CD4-positive, alpha-beta T cell treated with Interleukin-6 for 4 hours (primary cell): ENCODE measurements around the gene USP31.

ENCODE experiments used
- DNase-seq: peaks from one replicate; pipeline ENCODE4 v3.0.0-alpha.2; 2020; ENCODE audit warnings: mixed read lengths

USP31 gene

GRCh38 chr16:23059433-23059832 lies 89.8 kb downstream of the USP31 start:
- DNase-seq: no peak

- no peak for DNase-seq
Measured at GRCh38 chr16:23058576-23058975, 90.7 kb downstream of the USP31 start.

DNA sequence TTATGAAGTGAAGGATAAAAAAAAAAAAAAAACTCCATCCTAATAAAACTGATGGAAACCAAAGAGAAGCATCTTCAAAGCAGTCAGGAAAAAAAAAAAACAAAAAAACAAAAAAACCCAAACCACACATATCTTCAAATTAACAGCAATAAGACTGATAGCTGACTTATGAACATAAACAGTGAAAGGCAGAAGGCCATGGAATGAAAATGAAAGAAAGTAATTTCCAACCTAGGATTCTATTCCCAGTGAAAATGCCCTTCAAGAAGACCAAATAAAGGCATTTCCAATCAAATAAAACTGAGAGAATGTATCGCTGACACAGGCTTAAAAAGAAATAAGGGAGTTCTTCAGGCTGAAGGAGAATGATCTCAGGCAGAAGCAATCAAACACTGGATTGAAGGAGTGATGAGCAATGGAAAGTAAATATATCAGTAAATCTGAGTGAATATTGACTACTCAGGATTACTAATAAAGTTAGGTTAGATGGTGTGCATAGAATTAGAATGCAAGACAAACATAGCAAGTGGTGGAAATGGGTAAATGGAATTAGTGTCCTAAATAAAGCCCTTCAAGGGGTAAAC lies 92.1 kb downstream of the USP31 start:
- no peak for DNase-seq

DNA sequence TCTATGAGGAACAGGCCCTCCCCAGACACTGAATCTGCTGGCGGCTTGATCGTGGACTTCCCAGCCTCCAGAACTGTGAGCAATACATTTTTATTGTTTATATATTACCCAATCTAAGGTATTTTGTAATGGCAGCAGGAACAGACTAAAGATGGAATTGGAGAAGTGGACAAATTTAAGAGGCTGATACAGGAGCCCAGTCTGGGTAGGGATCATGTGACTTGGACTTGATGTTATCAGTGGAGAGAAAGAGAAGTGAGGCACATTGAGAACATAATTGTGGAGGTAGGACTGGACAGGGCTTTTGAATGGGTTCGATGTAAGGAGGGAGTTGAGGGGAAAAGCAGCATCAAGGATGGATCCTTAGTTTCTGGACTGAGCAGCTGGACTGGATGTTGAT lies 93.8 kb downstream of the USP31 start:
- no peak for DNase-seq

- DNase-seq: no peak
Measured at GRCh38 chr16:23052908-23053580, 96.2 kb downstream of the USP31 start.

DNA sequence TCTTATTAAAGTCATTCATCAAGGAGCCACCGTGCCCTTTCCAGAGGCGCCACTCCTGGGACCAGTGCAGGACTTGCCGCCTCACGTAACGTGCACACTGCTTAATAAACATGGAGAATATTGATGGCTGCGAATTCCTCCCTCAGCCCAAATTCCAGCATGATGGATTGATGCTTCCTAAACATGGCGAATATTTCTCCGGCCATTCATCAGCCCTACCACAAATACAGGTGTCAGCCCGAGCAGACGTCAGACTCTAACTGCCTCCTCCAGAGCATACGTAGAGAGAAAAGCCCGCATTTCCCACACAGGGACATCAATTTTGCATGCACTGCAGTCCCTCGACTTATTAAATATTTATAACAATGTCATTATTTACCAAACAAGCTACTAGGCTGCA lies 97.0 kb downstream of the USP31 start:
- no peak for DNase-seq

- DNase-seq: no peak
Measured at GRCh38 chr16:23051587-23051986, 97.7 kb downstream of the USP31 start.

DNA sequence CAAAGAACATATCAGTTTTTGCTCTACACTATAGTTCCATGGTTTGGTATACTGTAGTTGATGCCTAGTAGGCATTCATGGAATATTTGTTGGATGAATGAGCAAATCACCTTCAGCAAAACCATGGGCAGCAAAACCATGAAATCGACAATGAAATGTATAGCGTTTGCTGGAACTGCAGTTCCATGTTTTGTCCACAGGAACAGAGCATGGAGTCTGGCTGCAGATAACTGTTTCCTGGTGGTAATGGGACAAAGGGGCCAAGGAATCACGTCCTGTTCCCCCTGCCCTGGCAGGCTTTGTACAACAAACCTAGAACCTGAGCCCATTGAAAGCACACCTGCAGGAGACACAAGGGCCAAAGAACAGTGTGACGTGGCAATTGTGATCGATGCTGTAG lies 101.1 kb downstream of the USP31 start:
- no peak for DNase-seq

DNA sequence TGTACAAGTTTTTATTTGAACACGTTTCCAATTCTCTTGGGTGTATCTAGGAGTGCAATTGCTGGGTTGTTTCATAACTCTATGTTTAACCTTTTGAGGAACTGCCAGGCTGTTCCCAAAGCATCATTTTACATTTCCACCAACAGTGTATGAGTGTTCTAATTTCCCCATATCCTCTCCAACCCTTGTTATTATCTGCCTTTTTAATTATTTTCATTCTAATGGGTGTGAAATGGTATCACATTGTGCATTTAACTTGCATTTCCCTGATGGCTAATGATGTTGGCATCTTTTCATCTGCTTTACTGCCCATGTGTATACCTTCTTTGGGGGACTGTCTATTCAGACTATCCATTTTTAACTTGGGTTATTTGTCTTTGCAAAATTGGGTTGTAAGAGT lies 104.2 kb downstream of the USP31 start:
- no peak for DNase-seq

DNA sequence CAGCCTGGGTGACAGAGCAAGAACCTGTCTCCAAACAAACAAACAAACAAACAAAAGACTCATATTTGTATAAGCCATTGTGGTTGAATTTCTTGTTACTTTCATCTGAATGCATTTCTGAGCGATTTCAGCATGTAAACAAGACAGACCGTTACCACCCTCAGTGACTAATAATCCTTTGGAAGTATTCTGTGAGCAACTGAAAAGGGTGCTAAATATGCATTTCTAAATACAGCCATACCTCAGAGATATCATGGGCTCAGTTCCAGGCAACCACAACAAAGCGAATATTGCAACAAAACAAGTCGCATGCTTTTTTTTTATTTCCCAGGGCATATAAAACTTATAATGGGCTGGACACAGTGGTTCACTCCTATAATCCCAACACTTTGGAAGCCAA lies 109.0 kb downstream of the USP31 start:
- DNase-seq: no peak

DNA sequence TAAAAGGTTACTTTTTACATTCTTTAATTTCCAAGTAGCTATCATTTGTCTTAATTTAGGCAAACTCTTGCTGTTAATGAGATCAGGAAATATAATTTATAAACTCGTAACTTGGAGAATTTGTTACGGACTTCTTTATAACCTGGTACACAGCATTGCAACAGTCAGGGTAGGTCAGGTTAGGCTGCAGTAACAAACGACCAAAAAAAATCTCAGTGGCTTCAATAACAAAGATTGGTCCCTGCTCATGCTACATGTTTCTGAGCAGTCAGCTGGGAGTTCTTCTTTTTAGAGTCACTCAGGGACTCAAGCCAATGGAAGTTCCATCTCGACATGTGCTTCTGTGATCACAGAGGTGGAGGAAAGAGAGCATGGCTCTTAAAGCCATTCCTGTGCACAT lies 110.1 kb downstream of the USP31 start:
- DNase-seq: no peak

DNA sequence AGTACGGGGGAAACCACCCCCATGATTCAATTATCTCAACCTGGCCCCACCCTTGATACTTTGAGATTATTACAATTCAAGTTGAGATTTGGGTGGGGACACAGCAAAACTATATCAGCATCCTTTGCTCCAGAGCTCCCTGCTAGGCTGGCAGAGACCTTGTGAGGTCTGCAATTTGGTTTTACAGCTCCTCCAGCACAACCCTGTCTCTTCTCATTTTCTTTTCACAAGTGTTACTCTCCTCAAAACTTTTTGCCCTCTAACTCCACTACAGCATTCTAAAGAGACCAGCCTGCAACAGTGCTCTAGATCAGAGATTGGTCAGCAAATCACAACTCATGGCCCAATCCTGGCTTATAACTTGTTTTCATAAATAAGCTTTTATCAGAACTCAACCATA lies 114.0 kb downstream of the USP31 start:
- DNase-seq: no peak

DNA sequence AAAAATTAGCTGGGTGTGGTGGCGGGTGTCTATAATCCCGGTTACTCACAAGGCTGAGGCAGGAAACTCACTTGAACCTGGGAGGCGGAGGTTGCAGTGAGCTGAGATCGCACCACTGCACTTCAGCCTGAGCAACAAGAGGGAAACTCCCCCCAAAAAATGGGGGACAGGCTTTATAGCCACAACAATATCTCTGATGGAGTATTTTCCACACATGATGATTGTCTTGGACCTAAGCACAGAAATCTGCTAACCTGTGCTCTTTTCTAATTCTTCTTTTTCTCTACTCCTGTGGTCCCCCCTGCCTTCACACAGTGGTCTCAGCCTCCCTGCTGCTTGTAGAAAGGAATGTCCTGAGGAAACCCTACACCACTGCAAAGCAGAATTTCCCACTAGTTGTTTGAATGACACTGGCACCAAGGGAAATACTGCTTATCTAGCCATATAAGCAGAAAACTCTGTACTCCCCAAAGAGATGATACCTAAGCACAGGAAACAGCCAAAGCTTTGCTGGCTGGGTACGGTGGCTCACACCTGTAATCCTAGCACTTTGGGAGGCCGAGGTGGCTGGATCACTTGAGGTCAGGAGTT lies 117.6 kb downstream of the USP31 start:
- no peak for DNase-seq

DNA sequence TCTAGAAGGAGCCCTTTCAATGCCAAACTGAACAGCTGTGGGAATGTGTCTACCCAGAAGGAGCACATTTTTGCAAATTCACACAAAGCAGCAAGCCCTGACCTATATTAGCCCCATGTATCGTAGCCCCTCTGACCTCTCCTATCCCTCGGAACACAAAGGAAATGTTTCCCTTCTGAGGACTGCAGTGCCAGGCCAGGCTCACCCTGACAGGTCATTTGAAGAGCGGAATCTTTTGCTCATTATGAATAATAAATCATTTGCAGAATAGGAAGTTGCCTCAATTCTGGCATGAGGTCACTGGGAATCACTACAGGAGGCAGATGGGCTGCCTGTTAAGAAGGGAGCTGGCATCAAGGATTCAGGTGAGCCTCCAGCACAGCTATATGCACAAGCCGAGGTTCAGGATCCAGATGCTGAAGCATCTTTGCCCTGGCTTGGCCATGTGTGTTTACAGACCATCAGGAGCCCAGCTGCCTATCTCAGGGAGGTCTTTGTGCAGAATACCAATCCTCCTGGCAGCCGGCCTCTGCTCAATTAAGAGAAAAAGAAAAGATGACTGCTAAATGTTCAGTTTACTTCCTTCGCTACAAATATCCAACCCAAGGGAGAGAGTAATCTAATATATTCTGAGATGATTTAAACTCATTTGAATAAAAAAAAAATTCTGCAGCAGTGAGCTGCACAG lies 119.4 kb downstream of the USP31 start:
- no peak for DNase-seq

DNA sequence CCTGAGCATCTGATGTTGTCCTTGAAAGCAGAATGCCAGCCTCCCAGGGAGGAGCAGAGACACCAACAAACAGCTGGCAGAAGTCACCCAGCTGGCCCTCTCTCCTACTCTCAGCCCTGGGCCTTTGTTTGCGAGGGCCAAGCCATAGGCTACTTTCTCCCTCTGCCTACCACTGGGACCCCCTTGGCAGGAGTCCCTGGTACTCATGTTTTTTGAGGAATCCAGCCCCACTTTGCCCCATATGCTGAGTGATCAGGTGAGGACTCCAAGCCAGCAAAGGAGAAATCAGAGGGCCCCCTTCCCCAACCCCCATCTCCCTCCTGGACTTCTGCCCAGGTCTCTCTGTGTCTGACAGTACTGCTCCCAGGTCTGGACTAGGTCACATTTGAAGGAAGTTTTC lies 121.9 kb downstream of the USP31 start:
- DNase-seq: no peak

DNA sequence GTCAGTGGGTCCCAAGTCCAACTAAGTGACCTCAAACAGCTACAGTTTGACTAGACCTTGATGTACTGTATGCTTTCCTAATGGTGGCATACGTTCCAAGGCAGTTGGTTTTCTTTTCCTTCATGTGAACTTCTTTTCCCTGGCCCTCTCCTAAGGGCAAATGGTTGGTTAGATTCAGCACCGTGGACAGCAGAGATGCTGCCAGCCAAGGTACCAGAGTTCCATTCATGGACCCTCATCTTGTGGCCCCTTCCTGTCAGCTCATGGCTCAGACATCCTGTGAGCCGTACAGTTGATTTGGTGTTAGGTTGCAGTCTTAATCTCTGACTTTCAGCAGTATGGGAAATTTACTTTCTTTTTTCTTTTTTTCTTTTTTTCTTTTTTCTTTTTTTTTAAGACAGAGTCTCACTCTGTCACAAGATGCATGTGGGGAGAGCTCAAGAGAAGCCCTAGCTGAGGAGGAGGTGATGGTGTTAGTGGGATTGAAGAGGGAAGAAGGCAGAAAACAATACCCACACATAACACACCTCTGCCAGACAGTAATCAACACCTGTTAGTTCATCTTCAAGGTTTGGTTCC lies 122.4 kb downstream of the USP31 start:
- DNase-seq: no peak

DNA sequence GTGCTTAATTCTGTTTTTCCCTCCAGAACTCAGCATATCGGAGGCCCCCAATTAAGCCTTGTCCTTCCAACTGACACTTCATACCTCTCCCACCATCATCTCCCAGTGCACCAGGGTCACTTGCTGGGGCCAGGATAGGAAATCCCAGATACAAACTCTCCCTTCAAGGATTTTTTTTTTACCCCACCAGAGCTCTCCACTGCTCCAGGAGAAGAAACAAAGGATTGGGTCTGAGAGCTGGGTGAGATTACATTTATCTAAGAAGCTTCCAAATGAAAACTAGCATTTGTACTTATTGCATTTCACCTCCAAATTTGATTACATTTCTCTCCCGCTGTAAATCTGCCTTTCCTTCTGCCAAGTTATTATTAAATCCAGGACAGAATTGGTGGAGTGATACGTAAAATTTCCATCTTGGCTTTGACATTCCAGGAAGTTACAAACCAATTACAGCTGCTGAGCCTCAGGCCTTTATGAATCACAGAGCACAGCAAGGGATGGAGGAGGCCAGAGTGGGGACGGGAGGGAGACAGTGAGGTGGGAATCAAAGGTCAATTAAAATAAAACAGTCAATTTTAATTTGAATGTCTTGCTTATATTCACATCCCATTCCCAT lies 123.5 kb downstream of the USP31 start:
- DNase-seq: no peak

DNA sequence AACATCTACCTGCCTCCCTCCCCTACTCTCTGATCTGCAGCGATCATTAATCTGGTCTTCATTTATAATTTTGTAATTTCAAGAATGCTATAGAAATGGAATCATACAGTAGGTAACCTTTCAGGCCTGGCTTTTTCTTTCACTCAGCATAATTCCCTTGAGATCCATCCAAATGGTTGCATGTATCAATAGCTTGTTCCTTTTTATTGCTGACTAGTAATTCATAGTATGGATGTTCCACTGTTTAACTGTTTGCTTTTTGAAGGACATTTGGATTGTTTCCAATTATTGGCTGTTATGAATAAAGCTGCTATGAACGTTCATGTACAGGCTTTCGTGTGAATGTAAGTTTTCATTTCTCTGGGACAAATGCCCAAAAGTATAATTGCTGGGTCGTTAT lies 125.2 kb downstream of the USP31 start:
- no peak for DNase-seq

DNA sequence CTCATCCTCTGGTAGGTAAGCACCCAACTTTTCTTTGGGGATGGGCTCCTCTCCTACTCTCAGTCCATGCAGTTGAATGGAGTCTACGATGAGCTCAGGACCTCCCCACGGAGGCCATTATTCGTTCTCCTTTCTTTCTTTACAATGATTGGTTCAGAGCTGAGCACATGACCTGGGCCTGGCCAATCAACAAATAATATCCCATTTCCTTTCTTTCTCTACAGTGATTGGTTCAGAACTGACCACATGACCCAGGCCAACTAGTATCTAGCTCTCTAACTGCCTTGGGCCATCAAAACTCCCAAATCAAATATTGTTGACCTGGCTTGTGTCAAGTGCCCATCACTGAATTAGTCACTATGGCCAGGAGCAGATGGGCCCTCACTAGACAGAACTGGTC lies 129.2 kb downstream of the USP31 start:
- DNase-seq: no peak

DNA sequence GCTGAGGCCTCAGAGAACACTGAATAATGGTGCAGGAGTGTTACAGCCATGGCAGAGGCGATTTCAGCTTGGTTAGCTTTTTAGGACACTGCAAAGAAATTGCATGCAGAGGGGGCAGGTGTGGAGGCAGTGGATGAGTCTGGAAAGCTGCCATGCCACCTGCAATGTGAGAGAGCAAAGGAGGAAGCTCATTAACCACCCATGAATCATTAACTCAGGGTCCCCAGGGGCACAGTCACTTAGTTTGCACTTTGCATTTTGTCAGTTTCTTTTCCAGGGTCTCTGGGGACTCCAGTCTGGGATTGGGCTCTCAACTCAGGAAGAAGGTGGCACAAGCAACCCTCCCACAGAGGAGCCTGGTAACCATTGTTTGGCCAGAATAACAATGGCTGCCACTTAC lies 132.9 kb downstream of the USP31 start:
- DNase-seq: no peak

GRCh38 chr16:23015580-23015979 lies 133.7 kb downstream of the USP31 start:
- DNase-seq: no peak

- DNase-seq: no peak
Measured at GRCh38 chr16:23014592-23014991, 134.7 kb downstream of the USP31 start.
